Astrocyte (in vitro differentiated cells and primary cell): ENCODE data around the gene FANCE.

ENCODE experiments used
- CTCF ChIP-seq: IDR thresholded peaks from 2 replicates; pipeline ENCODE4 v1.5.1; 2011; ENCODE audit warnings: low read depth, mild to moderate bottlenecking, inconsistent platforms, low read length, moderate library complexity; ENCODE audit not compliant: insufficient read depth
- EZH2 ChIP-seq: IDR thresholded peaks from 2 replicates; pipeline ENCODE4 v1.6.1; 2012; ENCODE audit warnings: mild to moderate bottlenecking, low read length, inconsistent platforms; ENCODE audit not compliant: insufficient read depth

GRCh38 chr6:35481226-35481625 lies 29.1 kb downstream of the FANCE start:
- TF ChIP-seq CTCF (no peak), EZH2 (no peak)
